Fibroblast of lung (primary cell): ENCODE data around the gene CBFB.

Source experiments
- EZH2 ChIP-seq: IDR thresholded peaks from 2 replicates; pipeline ENCODE4 v1.5.1; 2012; ENCODE audit warnings: low read length, control low read depth, mild to moderate bottlenecking; ENCODE audit errors: missing control alignments
- TF ChIP-seq, protein P1 (sequence below), 2 donors: IDR thresholded peaks in 1 of 2; conservative IDR thresholded peaks in 1 of 2; 1 replicate in 1 of 2; 2 replicates in 1 of 2; pipeline ENCODE4 v1.5.1; 2011 to 2012; ENCODE audit warnings: low read length in 2 of 2, control low read depth in 1 of 2, inconsistent platforms in 1 of 2, low read depth in 1 of 2, mild to moderate bottlenecking in 1 of 2

DNA sequence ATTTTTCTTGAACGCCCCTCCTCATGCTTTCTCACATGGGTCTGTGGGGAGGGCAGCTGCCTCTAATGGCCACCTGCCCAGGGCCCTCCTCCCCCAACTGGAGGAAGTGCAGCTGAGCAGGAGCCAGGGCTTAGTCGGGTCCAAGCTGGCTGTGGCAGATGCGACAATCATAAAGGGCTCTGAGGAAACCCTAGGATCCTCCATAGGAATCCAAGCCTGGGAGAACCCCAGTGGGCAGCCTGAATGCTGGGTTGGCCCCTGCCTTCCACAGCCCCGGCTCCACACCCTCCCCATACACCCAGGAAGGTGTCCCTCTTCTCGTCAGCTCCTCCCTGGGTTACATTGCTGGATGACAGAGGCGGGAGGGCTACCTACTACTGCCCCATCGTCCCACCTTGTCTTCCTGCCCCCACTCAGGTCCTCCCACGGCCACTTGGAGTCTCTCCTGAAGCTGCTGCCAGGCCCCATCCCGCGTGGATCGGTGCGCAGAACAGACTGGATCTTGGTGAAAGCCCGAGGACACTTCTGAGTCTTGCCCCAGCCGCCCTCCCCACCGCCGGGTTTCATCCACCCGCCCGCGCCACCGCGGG, 15.6 kb upstream of the CBFB start:
- TF ChIP-seq, protein P1, sequence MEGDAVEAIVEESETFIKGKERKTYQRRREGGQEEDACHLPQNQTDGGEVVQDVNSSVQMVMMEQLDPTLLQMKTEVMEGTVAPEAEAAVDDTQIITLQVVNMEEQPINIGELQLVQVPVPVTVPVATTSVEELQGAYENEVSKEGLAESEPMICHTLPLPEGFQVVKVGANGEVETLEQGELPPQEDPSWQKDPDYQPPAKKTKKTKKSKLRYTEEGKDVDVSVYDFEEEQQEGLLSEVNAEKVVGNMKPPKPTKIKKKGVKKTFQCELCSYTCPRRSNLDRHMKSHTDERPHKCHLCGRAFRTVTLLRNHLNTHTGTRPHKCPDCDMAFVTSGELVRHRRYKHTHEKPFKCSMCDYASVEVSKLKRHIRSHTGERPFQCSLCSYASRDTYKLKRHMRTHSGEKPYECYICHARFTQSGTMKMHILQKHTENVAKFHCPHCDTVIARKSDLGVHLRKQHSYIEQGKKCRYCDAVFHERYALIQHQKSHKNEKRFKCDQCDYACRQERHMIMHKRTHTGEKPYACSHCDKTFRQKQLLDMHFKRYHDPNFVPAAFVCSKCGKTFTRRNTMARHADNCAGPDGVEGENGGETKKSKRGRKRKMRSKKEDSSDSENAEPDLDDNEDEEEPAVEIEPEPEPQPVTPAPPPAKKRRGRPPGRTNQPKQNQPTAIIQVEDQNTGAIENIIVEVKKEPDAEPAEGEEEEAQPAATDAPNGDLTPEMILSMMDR (conservative IDR thresholded peaks at IDR 0.05 in 1 of 2, IDR thresholded peaks at IDR 0.05 in 1 of 2; ENCODE audit: low read depth in 1 of 2, low read length in 2 of 2), result no peak
- no peak for TF ChIP-seq EZH2
